Adrenal gland (tissue), 5 donors: ENCODE results near the gene TIMP2.

ENCODE experiments used
- POLR2A ChIP-seq, 2 donors: fragments of 450-650 bp; IDR thresholded peaks; one replicate each; pipeline ENCODE4 v1.6.1; 2017; ENCODE audit warnings: antibody characterized with exemption in 2 of 2, mild to moderate bottlenecking in 2 of 2, moderate library complexity in 1 of 2
- TF ChIP-seq, protein P1 (sequence below), 6 experiments: fragments of 450-650 bp in 4 of 6; fragments of 200-600 bp in 2 of 6; sonication (generic) in 1 of 6; IDR thresholded peaks; 1 replicate in 5 of 6; 2 replicates in 1 of 6; pipeline versions ENCODE4 v1.5.1 to v1.8.0; 2016 to 2021; ENCODE audit warnings: antibody characterized with exemption in 6 of 6, mild to moderate bottlenecking in 2 of 6, moderate library complexity in 1 of 6
- donor health status: DM: no; HTN: no; CAD: no.

DNA sequence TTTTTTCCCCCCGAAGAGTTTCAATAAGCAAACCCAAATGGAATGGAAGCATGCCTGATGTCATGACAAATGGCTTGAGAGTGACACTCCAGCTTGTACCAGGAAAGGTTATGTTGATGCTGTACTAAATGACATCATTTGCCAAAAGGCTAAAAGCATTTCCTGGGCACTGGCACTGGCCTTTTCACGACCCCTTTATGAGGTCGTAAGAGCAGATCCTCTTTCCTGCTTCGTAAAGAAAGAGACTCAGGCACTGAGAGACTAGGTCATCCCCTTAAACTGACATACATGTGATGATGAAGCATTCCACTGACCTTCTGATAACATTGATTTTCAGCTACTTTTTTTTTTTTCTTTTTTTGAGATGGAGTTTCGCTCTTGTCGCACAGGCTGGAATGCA lies 52.7 kb downstream of the TIMP2 start:
- TF ChIP-seq, protein P1, sequence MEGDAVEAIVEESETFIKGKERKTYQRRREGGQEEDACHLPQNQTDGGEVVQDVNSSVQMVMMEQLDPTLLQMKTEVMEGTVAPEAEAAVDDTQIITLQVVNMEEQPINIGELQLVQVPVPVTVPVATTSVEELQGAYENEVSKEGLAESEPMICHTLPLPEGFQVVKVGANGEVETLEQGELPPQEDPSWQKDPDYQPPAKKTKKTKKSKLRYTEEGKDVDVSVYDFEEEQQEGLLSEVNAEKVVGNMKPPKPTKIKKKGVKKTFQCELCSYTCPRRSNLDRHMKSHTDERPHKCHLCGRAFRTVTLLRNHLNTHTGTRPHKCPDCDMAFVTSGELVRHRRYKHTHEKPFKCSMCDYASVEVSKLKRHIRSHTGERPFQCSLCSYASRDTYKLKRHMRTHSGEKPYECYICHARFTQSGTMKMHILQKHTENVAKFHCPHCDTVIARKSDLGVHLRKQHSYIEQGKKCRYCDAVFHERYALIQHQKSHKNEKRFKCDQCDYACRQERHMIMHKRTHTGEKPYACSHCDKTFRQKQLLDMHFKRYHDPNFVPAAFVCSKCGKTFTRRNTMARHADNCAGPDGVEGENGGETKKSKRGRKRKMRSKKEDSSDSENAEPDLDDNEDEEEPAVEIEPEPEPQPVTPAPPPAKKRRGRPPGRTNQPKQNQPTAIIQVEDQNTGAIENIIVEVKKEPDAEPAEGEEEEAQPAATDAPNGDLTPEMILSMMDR (IDR thresholded peaks at IDR 0.05) = no peak
- TF ChIP-seq POLR2A (IDR thresholded peaks at IDR 0.05) = no peak
